H1 (cell line): Measurements from ENCODE around the gene VPS13D. TPM values are rescaled to one million over a fixed set of nuclear protein-coding genes. Genes with fewer than 3 reads are reported as not detected.

Experiments used
- CTCF ChIA-PET: fragments of 300-600 bp; sonication (Branson Sonifier 250); formaldehyde crosslinking; loops from one replicate; lab custom pipeline; 2021; ENCODE audit not compliant: partially characterized antibody; lab: Charles Lee
- POLR2A ChIA-PET: fragments of 300-600 bp; sonication (Branson Sonifier 250); formaldehyde crosslinking; loops from one replicate; lab custom pipeline; 2021; ENCODE audit warnings: inconsistent platforms; ENCODE audit not compliant: partially characterized antibody; lab: Charles Lee
- DNase-seq, 2 experiments: peaks; one replicate each; pipeline versions ENCODE4 v3.0.0 to v3.0.0-alpha.2; 2010 to 2022; ENCODE audit warnings: low spot score in 2 of 2, low read depth in 1 of 2, mixed read lengths in 1 of 2
- FAIRE-seq: peaks from 2 replicates; lab custom pipeline; 2011; peaks lifted over from hg19 to GRCh38; lab: Jason Lieb, UNC
- H2AFZ ChIP-seq: 2 replicates; pipeline ENCODE4 v1.8.1; 2012; ENCODE audit warnings: low read length, inconsistent platforms
- H2AK5ac ChIP-seq: 2 replicates; pipeline ENCODE4 v1.6.1; 2013; ENCODE audit warnings: low read depth, low read length
- H2BK120ac ChIP-seq: replicated peaks from 2 replicates; pipeline ENCODE3; 2013; ENCODE audit warnings: low read depth, low read length, inconsistent platforms
- H2BK12ac ChIP-seq: 2 replicates; pipeline ENCODE4 v1.6.1; 2013; ENCODE audit warnings: low read depth, low read length
- H2BK15ac ChIP-seq: 2 replicates; pipeline ENCODE4 v1.6.1; 2013; ENCODE audit warnings: low read length
- H2BK20ac ChIP-seq: 2 replicates; pipeline ENCODE4 v1.6.1; 2013; ENCODE audit warnings: low read length
- H2BK5ac ChIP-seq: 2 replicates; pipeline ENCODE4 v1.6.1; 2013; ENCODE audit warnings: low read depth, low read length
- H3K14ac ChIP-seq: 2 replicates; pipeline ENCODE4 v1.6.1; 2013; ENCODE audit warnings: inconsistent platforms; ENCODE audit not compliant: insufficient read length
- H3K18ac ChIP-seq: 2 replicates; pipeline ENCODE4 v1.6.1; 2013; ENCODE audit warnings: low read length; ENCODE audit errors: extremely low read depth
- H3K23ac ChIP-seq: 2 replicates; pipeline ENCODE4 v1.6.1; 2013; ENCODE audit warnings: inconsistent platforms; ENCODE audit not compliant: insufficient read length
- H3K23me2 ChIP-seq: 2 replicates; pipeline ENCODE4 v1.6.1; 2013; ENCODE audit warnings: low read depth, low read length
- H3K27ac ChIP-seq: 2 replicates; pipeline ENCODE4 v1.6.1; 2011; ENCODE audit warnings: low read depth, low read length, inconsistent platforms
- H3K27me3 ChIP-seq, 4 experiments: replicated peaks in 1 of 4; 1 replicate in 1 of 4; 2 replicates in 3 of 4; pipeline versions ENCODE4 v1.6.1 to v1.8.1; 2011 to 2013; ENCODE audit warnings: low read length in 3 of 4, mild to moderate bottlenecking in 3 of 4, inconsistent platforms in 2 of 4, mixed read lengths in 2 of 4, moderate library complexity in 1 of 4; ENCODE audit not compliant: control insufficient read depth in 3 of 4, insufficient read depth in 3 of 4; ENCODE audit errors: extremely low read depth in 1 of 4
- H3K36me3 ChIP-seq, 4 experiments: 2 replicates each; pipeline versions ENCODE4 v1.6.1 to v1.8.1; 2011 to 2013; ENCODE audit warnings: mild to moderate bottlenecking in 4 of 4, low read length in 3 of 4, moderate library complexity in 2 of 4, control low read depth in 1 of 4, inconsistent platforms in 1 of 4; ENCODE audit not compliant: insufficient read depth in 4 of 4, control insufficient read depth in 2 of 4
- H3K4ac ChIP-seq: replicated peaks from 2 replicates; pipeline ENCODE3; 2013; ENCODE audit warnings: low read length, low read depth, mixed read lengths, inconsistent platforms; ENCODE audit not compliant: insufficient read length
- H3K4me1 ChIP-seq, 4 experiments: replicated peaks in 1 of 4; 1 replicate in 1 of 4; 2 replicates in 3 of 4; pipeline versions ENCODE4 v1.6.1 to v1.8.1; 2011 to 2013; ENCODE audit warnings: low read length in 3 of 4, inconsistent platforms in 2 of 4, mixed read lengths in 1 of 4; ENCODE audit not compliant: insufficient read depth in 4 of 4, control insufficient read depth in 3 of 4
- H3K4me2 ChIP-seq, 2 experiments: 2 replicates each; pipeline versions ENCODE4 v1.6.1 to v1.8.1; 2011 to 2013; ENCODE audit warnings: low read depth in 2 of 2, low read length in 2 of 2, control low read depth in 1 of 2, inconsistent platforms in 1 of 2, mild to moderate bottlenecking in 1 of 2; ENCODE audit not compliant: insufficient read depth in 1 of 2
- H3K4me3 ChIP-seq, 4 experiments: fragments of 200-600, 300-600 bp in 1 of 4; sonication (generic), shearing (Covaris generic), sonication (Bioruptor Twin) in 1 of 4; 2 replicates each; pipeline versions ENCODE4 v1.5.1 to v1.8.1; 2011 to 2016; ENCODE audit warnings: low read length in 4 of 4, low read depth in 3 of 4, control low read depth in 2 of 4, inconsistent platforms in 2 of 4, mild to moderate bottlenecking in 2 of 4, mixed read lengths in 1 of 4, moderate library complexity in 1 of 4; ENCODE audit not compliant: insufficient read depth in 2 of 4; ENCODE audit errors: extremely low read depth in 1 of 4
- H3K56ac ChIP-seq: replicated peaks from 2 replicates; pipeline ENCODE3; 2013; ENCODE audit warnings: low read depth, mild to moderate bottlenecking, mixed read lengths, low read length, inconsistent platforms; ENCODE audit not compliant: insufficient read length
- H3K79me1 ChIP-seq: 2 replicates; pipeline ENCODE4 v1.6.1; 2013; ENCODE audit warnings: low read depth, low read length, control low read depth
- H3K79me2 ChIP-seq, 2 experiments: 2 replicates each; pipeline versions ENCODE4 v1.6.1 to v1.8.1; 2012 to 2013; ENCODE audit warnings: low read length in 2 of 2, mild to moderate bottlenecking in 2 of 2, inconsistent platforms in 1 of 2; ENCODE audit not compliant: insufficient read depth in 2 of 2, control insufficient read depth in 1 of 2
- H3K9ac ChIP-seq, 4 experiments: replicated peaks in 1 of 4; 1 replicate in 1 of 4; 2 replicates in 3 of 4; pipeline versions ENCODE4 v1.6.1 to v1.8.1; 2011 to 2013; ENCODE audit warnings: low read depth in 3 of 4, low read length in 3 of 4, control low read depth in 2 of 4, mild to moderate bottlenecking in 2 of 4, moderate library complexity in 2 of 4, inconsistent platforms in 1 of 4; ENCODE audit errors: extremely low read depth in 1 of 4
- H3K9me3 ChIP-seq, 2 experiments: 2 replicates each; pipeline versions ENCODE4 v1.6.1 to v1.8.1; 2012 to 2013; ENCODE audit warnings: mild to moderate bottlenecking in 2 of 2, moderate library complexity in 2 of 2, control low read depth in 1 of 2, inconsistent platforms in 1 of 2, low read depth in 1 of 2, low read length in 1 of 2, mixed read lengths in 1 of 2; ENCODE audit not compliant: insufficient read depth in 2 of 2
- H4K20me1 ChIP-seq, 2 experiments: replicated peaks in 1 of 2; 2 replicates each; pipeline versions ENCODE3 to v1.8.1; 2011 to 2013; ENCODE audit warnings: inconsistent platforms in 2 of 2, low read length in 2 of 2, mild to moderate bottlenecking in 1 of 2; ENCODE audit not compliant: insufficient read depth in 2 of 2, control insufficient read depth in 1 of 2
- H4K5ac ChIP-seq: 2 replicates; pipeline ENCODE4 v1.6.1; 2013; ENCODE audit warnings: low read length, low read depth, mixed read lengths, inconsistent platforms; ENCODE audit not compliant: insufficient read length
- H4K8ac ChIP-seq: 2 replicates; pipeline ENCODE4 v1.8.0; 2013; ENCODE audit warnings: mild to moderate bottlenecking, moderate library complexity, low read length, inconsistent platforms; ENCODE audit not compliant: insufficient read depth; ENCODE audit errors: extremely low read depth
- H4K91ac ChIP-seq: replicated peaks from 2 replicates; pipeline ENCODE3; 2013; ENCODE audit warnings: low read length, mixed read lengths, inconsistent platforms; ENCODE audit not compliant: insufficient read length
- CEBPB ChIP-seq: IDR thresholded peaks from 2 replicates; pipeline ENCODE4 v1.6.1; 2012; ENCODE audit warnings: low read depth, low read length
- CHD1 ChIP-seq: IDR thresholded peaks from 2 replicates; pipeline ENCODE4 v1.6.1; 2012; ENCODE audit warnings: low read depth, low read length, improper control_type of control experiment
- CREB1 ChIP-seq: IDR thresholded peaks from 2 replicates; pipeline ENCODE4 v1.6.1; 2012; ENCODE audit warnings: inconsistent platforms
- KDM4A ChIP-seq: IDR thresholded peaks from one replicate; pipeline ENCODE4 v1.7.1; 2012; ENCODE audit warnings: low read depth, mild to moderate bottlenecking, moderate library complexity, low read length, inconsistent platforms; ENCODE audit not compliant: severe bottlenecking
- POLR2A ChIP-seq, 2 experiments: IDR thresholded peaks; 1 replicate in 1 of 2; 2 replicates in 1 of 2; pipeline ENCODE4 v1.6.1; 2011; ENCODE audit warnings: low read depth in 2 of 2, low read length in 2 of 2, mild to moderate bottlenecking in 2 of 2; ENCODE audit errors: control extremely low read depth in 1 of 2
- SIRT6 ChIP-seq: IDR thresholded peaks from one replicate; pipeline ENCODE4 v1.7.1; 2012; ENCODE audit warnings: low read length, inconsistent platforms
- SIX5 ChIP-seq: IDR thresholded peaks from 2 replicates; pipeline ENCODE4 v1.6.1; 2011; ENCODE audit warnings: mild to moderate bottlenecking, low read depth, low read length
- SP1 ChIP-seq: IDR thresholded peaks from 2 replicates; pipeline ENCODE4 v1.6.1; 2011; ENCODE audit warnings: low read depth, low read length
- SP2 ChIP-seq: IDR thresholded peaks from 2 replicates; pipeline ENCODE4 v1.6.1; 2012; ENCODE audit warnings: mild to moderate bottlenecking, low read length, inconsistent platforms
- TCF12 ChIP-seq: IDR thresholded peaks from 2 replicates; pipeline ENCODE4 v1.6.1; 2011; ENCODE audit warnings: low read depth, mild to moderate bottlenecking, low read length
- USF2 ChIP-seq: IDR thresholded peaks from 2 replicates; pipeline ENCODE4 v1.6.1; 2011; ENCODE audit warnings: low read length, improper control_type of control experiment
- ZNF274 ChIP-seq: IDR thresholded peaks from 2 replicates; pipeline ENCODE4 v1.7.0; 2012; ENCODE audit warnings: low read length, borderline replicate concordance; ENCODE audit errors: extremely low read depth
- WGBS, 2 experiments: shearing (Covaris generic) in 1 of 2; methylation state at CpG; one replicate each; pipeline versions ENCODE4 v1.1.6 to v1.1.7; 2013 to 2015; ENCODE audit warnings: low lambda C conversion rate in 2 of 2, mixed read lengths in 2 of 2, inconsistent platforms in 1 of 2, low coverage in 1 of 2, missing lambda C conversion rate in 1 of 2; ENCODE audit not compliant: insufficient replicate concordance in 2 of 2, insufficient coverage in 1 of 2, insufficient read length in 1 of 2; ENCODE audit errors: extremely low coverage in 1 of 2, missing lambda C conversion rate in 1 of 2; 5-methylcytosine and 5-hydroxymethylcytosine counted together
- polyA plus RNA-seq, 7 experiments: library from polyadenylated mRNA; depleted of rRNA in 3 of 7; stranded (reverse) in 5 of 7; unstranded in 2 of 7; fragments of >200 nt in 5 of 7; fragments of 200-250 nt in 2 of 7; gene quantifications; 1 replicate in 5 of 7; 2 replicates in 1 of 7; 4 replicates in 1 of 7; pipeline versions ENCODE4 v1.2.1 to v1.2.3, GENCODE V29; 2011 to 2013; ENCODE audit warnings: missing spikeins in 2 of 7, mixed read lengths in 2 of 7
- total RNA-seq: library from RNA; stranded (reverse); fragmentation: NEBNext Ultra II Directional; extraction: Animal tissue kit (Norgen Biotek cat#: 25700); gene quantifications from 2 replicates; pipeline ENCODE4 v1.2.1, GENCODE V29; 2021

Gene VPS13D
- total and polyA plus RNA-seq, 2 of the 8 experiments (the other 6 are each of a cell fraction or from before 2014, with no cell fraction given): 10.9 to 31.2 TPM

- H3K27ac ChIP-seq: no peak overlapping the region
- H3K23ac ChIP-seq: no peak overlapping the region
- H4K20me1 ChIP-seq: peaks cover 0 to 1% of the 10 kb centered on the region in 2 experiments
- H3K9ac ChIP-seq: no peak overlapping the region
- no peak overlapping the region for H2BK12ac ChIP-seq
- H2AFZ ChIP-seq: no peak overlapping the region
- TF ChIP-seq SP2: no peak
- TF ChIP-seq SIRT6: no peak
- no peak for TF ChIP-seq USF2
- no peak for TF ChIP-seq POLR2A (IDR thresholded peaks at IDR 0.05; ENCODE audit: control extremely low read depth in 1 of 2, low read depth in 2 of 2, low read length in 2 of 2)
- no peak for TF ChIP-seq SIX5
- no peak for TF ChIP-seq KDM4A
- no peak for TF ChIP-seq CREB1
- TF ChIP-seq CHD1: no peak
- TF ChIP-seq SP1: no peak
- no peak for TF ChIP-seq CEBPB
- no peak for TF ChIP-seq TCF12
- TF ChIP-seq ZNF274: no peak
- no peaks in the 10 kb centered on the region for H3K9me3 ChIP-seq
- no peak overlapping the region for H4K5ac ChIP-seq
- FAIRE-seq (no peak), DNase-seq (no peak)
- no peaks in the 10 kb centered on the region for H3K36me3 ChIP-seq
- WGBS, 2 experiments: 88% methylated on average over 11 of the region's 11 CpGs; no CpG with 5 or more reads in 1 of the 2 experiments
- no peaks in the 10 kb centered on the region for H3K27me3 ChIP-seq
- no peak overlapping the region for H4K91ac ChIP-seq
- no peak overlapping the region for H3K14ac ChIP-seq
- no peak overlapping the region for H4K8ac ChIP-seq
- no peak overlapping the region for H3K56ac ChIP-seq
- no peak overlapping the region for H2BK15ac ChIP-seq
- H3K4me1 ChIP-seq: peaks cover 0 to 14% (median 10%) of the 10 kb centered on the region in 4 experiments; a peak in 6 of 7 replicates
- no peak overlapping the region for H3K4ac ChIP-seq
- no peak overlapping the region for H2AK5ac ChIP-seq
- ChIA-PET POLR2A (interaction anchor here (0.6 to 1.2 kb wide), 2 partner anchors 68 to 395 kb away, joined by 3 read pairs; no protein-coding TSS in a partner anchor), CTCF (interaction anchor here (1.1 to 1.9 kb wide), 4 partner anchors 53 to 230 kb away, joined by 3 to 5 read pairs (median 4); no protein-coding TSS in a partner anchor)
- H3K79me2 ChIP-seq: no peaks in the 10 kb centered on the region
- no peak overlapping the region for H3K4me3 ChIP-seq
- no peak overlapping the region for H2BK120ac ChIP-seq
- H3K79me1 ChIP-seq: no peaks in the 10 kb centered on the region
- no peak overlapping the region for H2BK5ac ChIP-seq
- H3K18ac ChIP-seq: no peak overlapping the region; the same call in 1 of the 2 replicates
- no peak overlapping the region for H3K4me2 ChIP-seq
- H2BK20ac ChIP-seq: no peak overlapping the region
- no peaks in the 10 kb centered on the region for H3K23me2 ChIP-seq
Observed at GRCh38 chr1:12507631-12508030, 277.8 kb downstream of the VPS13D start.
